ENCODE measurements around the gene GJD3. TPM values are rescaled to one million over a fixed set of nuclear protein-coding genes. Genes with fewer than 3 reads are reported as not detected.

GJD3 gene
- total RNA-seq, 4 donors from 2014 or later = 1.6 to 3.4 (median 1.7) TPM

- Histone ChIP-seq H3K36me3 (no peaks in the 10 kb centered on the region), H3K4me1 (peaks cover 85 to 87% of the 10 kb centered on the region in 2 donors), H3K4me3 (replicated peaks in 1 of 3) (peak overlapping the region in 1 of 3 donors; percentile 95), H3K27ac (peak overlapping the region; percentile 82 to 96 (median 93)), H3K9me3 (no peaks in the 10 kb centered on the region), H3K27me3 (no peaks in the 10 kb centered on the region)
- TF ChIP-seq POLR2A (IDR thresholded peaks at IDR 0.05) = no peak
- TF ChIP-seq CTCF (IDR thresholded peaks at IDR 0.05) = peak in 5 of 6 experiments; percentile 19 to 57 (median 24)
- 8 to 9% methylated on average over 6 of the region's 6 CpGs for WGBS, 2 donors
- intact Hi-C loops (cut with DNase I) = no loop called here
- DNase-seq = peak; percentile 56 to 58
Observed at GRCh38 chr17:40317345-40317873, 47.1 kb downstream of the GJD3 start.

- peak in 1 of 2 donors; percentile 41 for TF ChIP-seq POLR2A (IDR thresholded peaks at IDR 0.05)
- no peak for TF ChIP-seq CTCF (IDR thresholded peaks at IDR 0.05)
- WGBS, 2 donors = 17 to 36% methylated on average over 3 to 14 of the region's 38 CpGs
- DNase-seq = peak; percentile 70 to 76
- peak overlapping the region; percentile 82 to 96 (median 93) for H3K27ac ChIP-seq
- intact Hi-C loops (cut with DNase I) = no loop called here
- peaks cover 85 to 87% of the 10 kb centered on the region in 2 donors for H3K4me1 ChIP-seq
- H3K4me3 ChIP-seq (replicated peaks in 1 of 3) = peak overlapping the region in 1 of 3 donors; percentile 95
- H3K9me3 ChIP-seq = no peaks in the 10 kb centered on the region
- no peaks in the 10 kb centered on the region for H3K36me3 ChIP-seq
- H3K27me3 ChIP-seq = no peaks in the 10 kb centered on the region
Observed at GRCh38 chr17:40316571-40317344, 47.8 kb downstream of the GJD3 start.

GRCh38 chr17:40315678-40316570 is 48.6 kb downstream of the GJD3 start:
- H3K4me3 ChIP-seq (replicated peaks in 1 of 3) = no peak overlapping the region
- no peaks in the 10 kb centered on the region for H3K36me3 ChIP-seq
- TF ChIP-seq CTCF (IDR thresholded peaks at IDR 0.05) (no peak), POLR2A (IDR thresholded peaks at IDR 0.05) (no peak)
- peak overlapping the region; percentile 88 to 96 (median 93) for H3K27ac ChIP-seq
- peaks cover 85 to 87% of the 10 kb centered on the region in 2 donors for H3K4me1 ChIP-seq
- intact Hi-C loops (cut with DNase I) = no loop called here
- WGBS, 2 donors = 47 to 54% methylated on average over 8 to 9 of the region's 9 CpGs
- H3K27me3 ChIP-seq = no peaks in the 10 kb centered on the region
- DNase-seq = no peak
- no peaks in the 10 kb centered on the region for H3K9me3 ChIP-seq

- Histone ChIP-seq H3K4me1 (peaks cover 85 to 87% of the 10 kb centered on the region in 2 donors), H3K36me3 (no peaks in the 10 kb centered on the region), H3K4me3 (replicated peaks in 1 of 3) (no peak overlapping the region), H3K27me3 (no peaks in the 10 kb centered on the region), H3K27ac (peak overlapping the region; percentile 88 to 96 (median 93)), H3K9me3 (no peaks in the 10 kb centered on the region)
- WGBS, 2 donors = 85 to 93% methylated on average over 3 of the region's 3 CpGs
- DNase-seq = no peak
- TF ChIP-seq POLR2A (IDR thresholded peaks at IDR 0.05) = no peak
- TF ChIP-seq CTCF (IDR thresholded peaks at IDR 0.05) = no peak
- intact Hi-C loops (cut with DNase I) = no loop called here
Observed at GRCh38 chr17:40315206-40315605, 49.3 kb downstream of the GJD3 start.

All from thyroid gland (tissue), 4 donors.